Kidney glomerular epithelial cell (primary cell): ENCODE measurements around the gene CACNA1D.

Experiments
- DNase-seq: peaks from one replicate; lab custom pipeline; 2025; lab: John Stamatoyannopoulos, UW

Gene CACNA1D

GRCh38 chr3:53750253-53751210 is 256.1 kb downstream of the CACNA1D start:
- no peak for DNase-seq

GRCh38 chr3:53753518-53754183 is 259.2 kb downstream of the CACNA1D start:
- no peak for DNase-seq

GRCh38 chr3:53754325-53754724 is 259.9 kb downstream of the CACNA1D start:
- DNase-seq: no peak

GRCh38 chr3:53758846-53759245 is 264.4 kb downstream of the CACNA1D start:
- DNase-seq: no peak

GRCh38 chr3:53763353-53763752 is 268.9 kb downstream of the CACNA1D start:
- no peak for DNase-seq

- DNase-seq: no peak
These were observed 269.8 kb downstream of the CACNA1D start for GRCh38 chr3:53764026-53764775.

- DNase-seq: no peak
These were observed 271.3 kb downstream of the CACNA1D start for GRCh38 chr3:53765753-53766152.

- DNase-seq: no peak
These were observed 272.3 kb downstream of the CACNA1D start for GRCh38 chr3:53766706-53767105.

- DNase-seq: no peak
These were observed 274.4 kb downstream of the CACNA1D start for GRCh38 chr3:53768478-53769459.

GRCh38 chr3:53772562-53772961 is 278.2 kb downstream of the CACNA1D start:
- no peak for DNase-seq

- DNase-seq: no peak
These were observed 278.6 kb downstream of the CACNA1D start for GRCh38 chr3:53773021-53773436.

GRCh38 chr3:53773611-53774368 is 279.4 kb downstream of the CACNA1D start:
- no peak for DNase-seq

- no peak for DNase-seq
These were observed 280.0 kb downstream of the CACNA1D start for GRCh38 chr3:53774414-53774813.

- no peak for DNase-seq
These were observed 280.6 kb downstream of the CACNA1D start for GRCh38 chr3:53775018-53775417.

GRCh38 chr3:53775834-53776251 is 281.4 kb downstream of the CACNA1D start:
- DNase-seq: no peak

GRCh38 chr3:53776494-53777101 is 282.2 kb downstream of the CACNA1D start:
- DNase-seq: no peak

- no peak for DNase-seq
These were observed 283.1 kb downstream of the CACNA1D start for GRCh38 chr3:53777468-53777867.

- no peak for DNase-seq
These were observed 283.7 kb downstream of the CACNA1D start for GRCh38 chr3:53778153-53778552.

GRCh38 chr3:53780171-53780570 is 285.8 kb downstream of the CACNA1D start:
- DNase-seq: peak; percentile 16

- DNase-seq: no peak
These were observed 286.4 kb downstream of the CACNA1D start for GRCh38 chr3:53780806-53781205.
